ENCODE measurements around the gene GJD3. TPM values are rescaled to one million over a fixed set of nuclear protein-coding genes. Genes with fewer than 3 reads are reported as not detected.

The GJD3 gene
- total RNA-seq, 6 donors from 2014 or later: 1.7 to 8.4 (median 4.5) TPM; not detected in 2

GRCh38 chr17:40342504-40343218 lies 21.9 kb downstream of the GJD3 start:
- TF ChIP-seq POLR2A (IDR thresholded peaks at IDR 0.05) (peak in 1 of 4 donors; percentile 33), CTCF (IDR thresholded peaks at IDR 0.05) (peak in 1 of 6 experiments; percentile 8), POLR2AphosphoS5 (IDR thresholded peaks at IDR 0.05) (no peak), EP300 (IDR thresholded peaks at IDR 0.05) (no peak)
- Histone ChIP-seq H3K27me3 (no peaks in the 10 kb centered on the region), H3K4me1 (peaks cover 60 to 84% (median 79%) of the 10 kb centered on the region in 4 donors), H3K27ac (peak overlapping the region; percentile 95 to 100 (median 96)), H3K9me3 (no peaks in the 10 kb centered on the region), H3K4me3 (peak overlapping the region; percentile 45 to 92 (median 80)), H3K36me3 (no peaks in the 10 kb centered on the region)
- ATAC-seq (ENCODE audit: low FRiP score in 2 of 2): no peak
- DNase-seq: no peak
- 11 to 12% methylated on average over 13 to 38 of the region's 38 CpGs for WGBS, 2 donors

- no peaks in the 10 kb centered on the region for H3K9me3 ChIP-seq
- H3K4me3 ChIP-seq: peak overlapping the region; percentile 45 to 92 (median 80)
- 0 to 2% methylated on average over 9 to 22 of the region's 55 CpGs for WGBS, 2 donors
- no peaks in the 10 kb centered on the region for H3K27me3 ChIP-seq
- H3K27ac ChIP-seq: peak overlapping the region; percentile 95 to 100 (median 96)
- TF ChIP-seq CTCF (IDR thresholded peaks at IDR 0.05) (no peak), POLR2A (IDR thresholded peaks at IDR 0.05) (peak in 1 of 4 donors; percentile 55), POLR2AphosphoS5 (IDR thresholded peaks at IDR 0.05) (peak; percentile 60 to 83), EP300 (IDR thresholded peaks at IDR 0.05) (no peak)
- ATAC-seq (ENCODE audit: low FRiP score in 2 of 2) (peak; percentile 50 to 83), DNase-seq (peak; percentile 84 to 95)
- H3K36me3 ChIP-seq: no peaks in the 10 kb centered on the region
- H3K4me1 ChIP-seq: peaks cover 58 to 84% (median 79%) of the 10 kb centered on the region in 4 donors
Measured at GRCh38 chr17:40341808-40342503, 22.6 kb downstream of the GJD3 start.

DNA sequence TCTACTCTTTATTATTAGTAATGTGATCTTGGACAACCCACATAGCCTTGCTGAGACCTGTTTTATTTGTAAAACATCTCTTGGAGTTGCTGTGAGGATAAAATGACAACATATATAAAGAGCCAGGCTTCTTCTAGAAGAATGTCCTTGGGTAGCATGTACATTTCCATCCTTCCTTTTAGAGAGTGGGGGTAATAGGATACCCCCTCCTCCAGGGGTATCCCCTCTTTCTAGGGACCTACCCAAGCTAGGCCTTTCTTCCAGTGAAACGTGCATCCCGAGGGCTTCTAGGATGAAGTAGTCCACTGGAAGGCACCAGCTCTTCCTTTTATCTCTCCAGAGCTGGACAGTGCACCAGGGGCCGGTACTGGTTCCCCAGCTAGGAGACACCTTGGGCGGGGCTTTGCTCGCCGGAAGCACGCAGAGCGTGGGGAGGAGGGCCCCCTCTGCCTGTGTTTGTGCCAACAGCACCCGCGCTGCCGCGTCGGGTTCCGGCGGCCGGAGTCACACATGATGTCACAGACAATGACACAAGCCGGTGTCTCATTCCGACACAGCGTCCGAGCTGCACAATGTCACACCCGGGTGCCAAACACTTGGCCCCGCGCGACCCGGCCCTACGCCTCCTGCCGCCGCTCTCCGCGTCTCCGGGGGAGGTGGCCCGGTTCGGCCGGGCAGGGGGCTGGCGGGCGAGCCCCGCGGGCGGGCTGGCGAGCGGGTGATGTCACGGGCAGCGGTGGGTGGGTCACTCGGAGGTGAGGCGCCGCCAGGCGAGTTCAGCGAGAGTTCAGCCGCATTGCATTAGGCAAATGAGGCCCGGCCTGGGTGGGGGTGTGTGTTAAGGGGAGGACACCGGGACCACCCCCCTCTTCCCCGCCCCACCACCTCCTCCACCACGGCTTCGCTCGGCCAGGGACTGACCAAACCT lies 23.4 kb downstream of the GJD3 start:
- ATAC-seq (ENCODE audit: low FRiP score in 2 of 2): peak; percentile 85 to 86
- Histone ChIP-seq H3K4me3 (peak overlapping the region; percentile 45 to 92 (median 80)), H3K4me1 (peaks cover 53 to 84% (median 77%) of the 10 kb centered on the region in 4 donors), H3K36me3 (no peaks in the 10 kb centered on the region), H3K27me3 (no peaks in the 10 kb centered on the region), H3K27ac (peak overlapping the region; percentile 95 to 100 (median 96)), H3K9me3 (no peaks in the 10 kb centered on the region)
- peak in 5 of 6 experiments; percentile 6 to 64 (median 43) for TF ChIP-seq CTCF (IDR thresholded peaks at IDR 0.05)
- TF ChIP-seq POLR2A (IDR thresholded peaks at IDR 0.05): peak in 3 of 4 donors; percentile 65 to 90 (median 73)
- peak; percentile 12 to 91 (median 70) for TF ChIP-seq EP300 (IDR thresholded peaks at IDR 0.05)
- peak; percentile 97 to 99 for TF ChIP-seq POLR2AphosphoS5 (IDR thresholded peaks at IDR 0.05)
- DNase-seq: peak; percentile 97
- 0% methylated on average over 3 to 43 of the region's 55 CpGs for WGBS, 2 donors

- DNase-seq: no peak
- no peak for ATAC-seq (ENCODE audit: low FRiP score in 2 of 2)
- Histone ChIP-seq H3K4me3 (peak overlapping the region in 2 of 4 donors; percentile 84 to 92), H3K36me3 (no peaks in the 10 kb centered on the region), H3K9me3 (no peaks in the 10 kb centered on the region), H3K4me1 (peaks cover 56 to 84% (median 77%) of the 10 kb centered on the region in 4 donors), H3K27me3 (no peaks in the 10 kb centered on the region), H3K27ac (peak overlapping the region; percentile 95 to 100 (median 96))
- 91 to 100% methylated on average over 1 of the region's 1 CpG for WGBS, 2 donors
- no peak for TF ChIP-seq CTCF (IDR thresholded peaks at IDR 0.05)
- no peak for TF ChIP-seq POLR2AphosphoS5 (IDR thresholded peaks at IDR 0.05)
- TF ChIP-seq EP300 (IDR thresholded peaks at IDR 0.05): no peak
- TF ChIP-seq POLR2A (IDR thresholded peaks at IDR 0.05): no peak
Measured at GRCh38 chr17:40340327-40340726, 24.2 kb downstream of the GJD3 start.
